ENCODE results near the gene OR4C45. TPM values are rescaled to one million over a fixed set of nuclear protein-coding genes. Genes with fewer than 3 reads are reported as not detected.
"Not testable (repeated sequence)": the region's sequence is repeated elsewhere in the genome, so short reads cannot be mapped to it uniquely, and the experiment has no call there.

The OR4C45 gene
- total RNA-seq, 2 donors from 2014 or later = not detected

GRCh38 chr11:50077526-50077925 lies 44.9 kb downstream of the OR4C45 start:
- Mint-ChIP-seq H3K4me3 (no peak overlapping the region), H3K9me3 (peaks cover 20% of the 10 kb centered on the region), H3K4me1 (ENCODE audit: low read depth in 2 of 2) (no peaks in the 10 kb centered on the region), H3K36me3 (peaks cover 19% of the 10 kb centered on the region), H3K27me3 (no peaks in the 10 kb centered on the region), H3K27ac (no peak overlapping the region)
- ATAC-seq = no peak
- no peak for DNase-seq (ENCODE audit: low spot score)

- Mint-ChIP-seq H3K4me3 (no peak overlapping the region), H3K9me3 (peaks cover 18% of the 10 kb centered on the region), H3K27ac (no peak overlapping the region), H3K27me3 (no peaks in the 10 kb centered on the region), H3K36me3 (peaks cover 20% of the 10 kb centered on the region), H3K4me1 (ENCODE audit: low read depth in 2 of 2) (no peaks in the 10 kb centered on the region)
- DNase-seq (ENCODE audit: low spot score) (no peak), ATAC-seq (no peak)
These were observed 45.3 kb downstream of the OR4C45 start for GRCh38 chr11:50078001-50078400.

- H3K9me3 Mint-ChIP-seq = peaks cover 25% of the 10 kb centered on the region
- not testable (repeated sequence) for H3K4me1 Mint-ChIP-seq (ENCODE audit: low read depth in 2 of 2); H3K27ac Mint-ChIP-seq; H3K27me3 Mint-ChIP-seq; H3K4me3 Mint-ChIP-seq; ATAC-seq; DNase-seq (ENCODE audit: low spot score)
- peaks cover 28% of the 10 kb centered on the region for H3K36me3 Mint-ChIP-seq
These were observed 46.3 kb downstream of the OR4C45 start for GRCh38 chr11:50078946-50079345.

- DNase-seq (ENCODE audit: low spot score) (no peak), ATAC-seq (no peak)
- Mint-ChIP-seq H3K4me1 (ENCODE audit: low read depth in 2 of 2) (no peaks in the 10 kb centered on the region), H3K36me3 (peaks cover 21% of the 10 kb centered on the region), H3K27me3 (no peaks in the 10 kb centered on the region), H3K9me3 (peaks cover 17% of the 10 kb centered on the region), H3K27ac (no peak overlapping the region), H3K4me3 (no peak overlapping the region)
These were observed 47.6 kb downstream of the OR4C45 start for GRCh38 chr11:50080256-50080655.

Other genes starting within 250 kb of the OR4C45 start
- gene OR4C13, start 80.5 kb upstream of the OR4C45 start, total RNA-seq = not detected
- not detected for gene OR4C12, start 50.3 kb upstream of the OR4C45 start, total RNA-seq